Nephron (organoid): ENCODE results near the gene PRR29.
"Not testable (repeated sequence)": the region's sequence is repeated elsewhere in the genome, so short reads cannot be mapped to it uniquely, and the experiment has no call there.

Experiments used
- H3K27ac Mint-ChIP-seq, 3 experiments: 2 replicates each; pipeline ENCODE4 v1.8.0; 2020; ENCODE audit warnings: mixed read lengths in 3 of 3, mild to moderate bottlenecking in 2 of 3, moderate library complexity in 1 of 3
- H3K27me3 Mint-ChIP-seq: 2 replicates; pipeline ENCODE4 v1.8.0; 2021; ENCODE audit warnings: low read depth, mild to moderate bottlenecking, moderate library complexity, mixed read lengths
- H3K36me3 Mint-ChIP-seq: 2 replicates; pipeline ENCODE4 v1.8.0; 2020; ENCODE audit warnings: low read depth, mixed read lengths
- H3K4me1 Mint-ChIP-seq: 2 replicates; pipeline ENCODE4 v1.8.0; 2020; ENCODE audit warnings: mixed read lengths
- H3K4me3 Mint-ChIP-seq, 3 experiments: 2 replicates each; pipeline ENCODE4 v1.8.0; 2020; ENCODE audit warnings: mild to moderate bottlenecking in 3 of 3, mixed read lengths in 3 of 3, moderate library complexity in 2 of 3
- H3K9me3 Mint-ChIP-seq: 2 replicates; pipeline ENCODE4 v1.8.0; 2020; ENCODE audit warnings: mixed read lengths
- CTCF ChIP-seq, 3 experiments: fragments of 200-600 bp; sonication (generic); IDR thresholded peaks; one replicate each; pipeline ENCODE4 v1.5.0; 2021; ENCODE audit warnings: antibody characterized with exemption in 3 of 3; ENCODE audit not compliant: unreplicated experiment in 3 of 3

The PRR29 gene

GRCh38 chr17:64009571-64010402 is 11.6 kb downstream of the PRR29 start:
- no peak overlapping the region for H3K4me3 Mint-ChIP-seq
- no peak overlapping the region for H3K27ac Mint-ChIP-seq
- H3K4me1 Mint-ChIP-seq: peaks cover 16% of the 10 kb centered on the region
- H3K27me3 Mint-ChIP-seq: peaks cover 6% of the 10 kb centered on the region
- H3K9me3 Mint-ChIP-seq: no peaks in the 10 kb centered on the region
- no peaks in the 10 kb centered on the region for H3K36me3 Mint-ChIP-seq
- TF ChIP-seq CTCF (IDR thresholded peaks at IDR 0.05; ENCODE audit: unreplicated experiment in 3 of 3): no peak

- H3K4me3 Mint-ChIP-seq: no peak overlapping the region
- no peaks in the 10 kb centered on the region for H3K4me1 Mint-ChIP-seq
- H3K36me3 Mint-ChIP-seq: no peaks in the 10 kb centered on the region
- H3K9me3 Mint-ChIP-seq: no peaks in the 10 kb centered on the region
- no peak overlapping the region for H3K27ac Mint-ChIP-seq
- no peak for TF ChIP-seq CTCF (IDR thresholded peaks at IDR 0.05; ENCODE audit: unreplicated experiment in 3 of 3)
- peaks cover 3% of the 10 kb centered on the region for H3K27me3 Mint-ChIP-seq
Observed at GRCh38 chr17:64015447-64015846, 17.3 kb downstream of the PRR29 start.

GRCh38 chr17:64016231-64016784 is 18.2 kb downstream of the PRR29 start:
- TF ChIP-seq CTCF (IDR thresholded peaks at IDR 0.05; ENCODE audit: unreplicated experiment in 3 of 3): no peak
- no peak overlapping the region for H3K4me3 Mint-ChIP-seq
- H3K27me3 Mint-ChIP-seq: peaks cover under 1% of the 10 kb centered on the region
- no peaks in the 10 kb centered on the region for H3K9me3 Mint-ChIP-seq
- H3K4me1 Mint-ChIP-seq: no peaks in the 10 kb centered on the region
- no peak overlapping the region for H3K27ac Mint-ChIP-seq
- H3K36me3 Mint-ChIP-seq: no peaks in the 10 kb centered on the region

- H3K9me3 Mint-ChIP-seq: no peaks in the 10 kb centered on the region
- no peak for TF ChIP-seq CTCF (IDR thresholded peaks at IDR 0.05; ENCODE audit: unreplicated experiment in 3 of 3)
- no peak overlapping the region for H3K4me3 Mint-ChIP-seq
- H3K27ac Mint-ChIP-seq: no peak overlapping the region
- no peaks in the 10 kb centered on the region for H3K4me1 Mint-ChIP-seq
- no peaks in the 10 kb centered on the region for H3K36me3 Mint-ChIP-seq
- H3K27me3 Mint-ChIP-seq: no peaks in the 10 kb centered on the region
Observed at GRCh38 chr17:64016974-64017373, 18.8 kb downstream of the PRR29 start.

GRCh38 chr17:64017381-64017980 is 19.3 kb downstream of the PRR29 start:
- peak in 1 of 3 experiments; percentile 21 for TF ChIP-seq CTCF (IDR thresholded peaks at IDR 0.05; ENCODE audit: unreplicated experiment in 3 of 3)
- Mint-ChIP-seq H3K9me3 (no peaks in the 10 kb centered on the region), H3K27ac (no peak overlapping the region), H3K36me3 (no peaks in the 10 kb centered on the region), H3K27me3 (no peaks in the 10 kb centered on the region), H3K4me1 (no peaks in the 10 kb centered on the region), H3K4me3 (no peak overlapping the region)

GRCh38 chr17:64019551-64019961 is 21.4 kb downstream of the PRR29 start:
- not testable (repeated sequence) for H3K36me3 Mint-ChIP-seq, H3K27me3 Mint-ChIP-seq, H3K9me3 Mint-ChIP-seq, H3K4me1 Mint-ChIP-seq, H3K4me3 Mint-ChIP-seq, H3K27ac Mint-ChIP-seq
